Right ventricle myocardium inferior (tissue), 1 donor: ENCODE measurements around the gene KLK10. TPM values are rescaled to one million over a fixed set of nuclear protein-coding genes. Genes with fewer than 3 reads are reported as not detected.
"Not testable (repeated sequence)": the region's sequence is repeated elsewhere in the genome, so short reads cannot be mapped to it uniquely, and the experiment has no call there.

Experiments used
- ATAC-seq: fragments of 200-7000 bp; cut with Tn5 transposase; one replicate; pipeline ENCODE4 v1.9.1; 2020; ENCODE audit warnings: mild to moderate bottlenecking, moderate library complexity
- DNase-seq: peaks from one replicate; pipeline ENCODE4 v3.0.0; 2021; ENCODE audit errors: missing footprints
- intact Hi-C: fragments of 100-400 bp; cut with DNase I; formaldehyde crosslinking; loops from one replicate; pipeline ENCODE4 v1.11.0; 2022
- total RNA-seq: library from RNA; stranded (reverse); fragmentation: NEBNext Ultra II Directional; extraction: Animal tissue kit (Norgen Biotek cat#: 25700); gene quantifications from one replicate; pipeline ENCODE4 v1.2.1, GENCODE V29; 2021
- donor health status: DM: no; HTN: yes; CAD: no; lungs with severe emphysema.

KLK10 gene
- total RNA-seq, 1 donor from 2014 or later, result not detected

- no peak for DNase-seq
- intact Hi-C loops, result no loop called here
These were observed 12.0 kb downstream of the KLK10 start for GRCh38 chr19:51007488-51007887.

GRCh38 chr19:51006406-51006805 is 13.1 kb downstream of the KLK10 start:
- no peak for ATAC-seq
- DNase-seq, result no peak
- intact Hi-C loops, result no loop called here

More at GRCh38 chr19:51007488-51007887, 12.0 kb downstream of the KLK10 start:
- ATAC-seq, result no peak

DNA sequence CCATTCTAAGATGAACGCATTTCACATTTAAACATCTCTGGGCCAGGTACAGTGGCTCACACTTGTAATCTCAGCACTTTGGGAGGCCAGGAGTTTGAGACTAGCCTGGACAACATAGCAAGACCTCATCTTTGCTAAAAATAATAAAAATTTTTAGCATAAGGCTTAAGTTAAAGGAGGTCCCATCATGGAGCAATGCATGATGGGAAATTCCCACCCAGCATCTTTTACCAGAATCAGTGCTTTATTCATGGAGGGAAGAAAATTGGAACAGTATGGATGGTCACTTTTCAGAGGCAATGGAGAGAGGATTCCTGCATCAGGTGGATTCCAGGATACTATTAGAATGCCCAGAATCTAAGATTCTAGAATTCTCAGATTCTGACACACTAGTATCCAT is 14.3 kb downstream of the KLK10 start:
- intact Hi-C loops, result no loop called here
- DNase-seq, result no peak
- ATAC-seq, result no peak

GRCh38 chr19:51003316-51003715 is 16.2 kb downstream of the KLK10 start:
- no peak for DNase-seq
- intact Hi-C loops, result no loop called here
- ATAC-seq, result no peak

DNA sequence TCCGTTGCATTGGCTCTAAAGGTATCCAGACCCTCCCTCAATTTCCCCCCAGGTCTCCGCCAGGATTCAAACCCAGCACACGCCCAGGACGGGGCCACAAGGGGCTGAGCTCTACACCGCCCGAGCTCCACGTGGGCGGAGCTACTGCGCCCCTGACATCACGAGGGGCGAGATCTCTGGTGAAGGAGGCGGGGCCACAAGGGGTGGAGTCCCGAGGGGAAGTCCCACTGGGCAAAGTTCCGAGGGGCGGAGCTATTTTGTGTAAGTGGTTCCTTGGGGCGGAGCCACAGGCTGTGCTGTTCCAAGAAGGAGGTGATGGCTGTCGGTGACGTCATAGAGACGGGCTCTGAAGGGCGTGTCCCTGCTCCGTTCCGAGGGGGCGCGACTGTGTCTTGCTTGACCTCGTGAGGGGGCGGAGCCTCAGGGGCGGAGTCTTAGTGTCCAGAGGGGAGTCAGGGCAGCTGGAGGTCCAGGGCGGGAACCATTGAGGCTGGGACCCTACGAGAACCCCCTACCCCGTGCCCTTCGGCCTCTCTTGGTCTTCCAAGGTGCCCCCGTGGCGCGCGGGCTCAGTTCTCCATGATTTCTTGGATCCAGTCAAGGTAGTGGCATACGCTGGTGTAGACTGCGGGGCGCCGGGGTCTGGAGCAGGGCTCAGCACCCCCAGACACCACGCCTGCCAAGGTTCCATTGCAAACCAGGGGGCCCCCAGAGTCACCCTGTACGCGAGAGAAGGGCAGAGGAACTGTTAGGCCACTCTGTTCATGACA is 16.8 kb downstream of the KLK10 start:
- no peak for DNase-seq
- no peak for ATAC-seq
- intact Hi-C loops, result no loop called here

DNA sequence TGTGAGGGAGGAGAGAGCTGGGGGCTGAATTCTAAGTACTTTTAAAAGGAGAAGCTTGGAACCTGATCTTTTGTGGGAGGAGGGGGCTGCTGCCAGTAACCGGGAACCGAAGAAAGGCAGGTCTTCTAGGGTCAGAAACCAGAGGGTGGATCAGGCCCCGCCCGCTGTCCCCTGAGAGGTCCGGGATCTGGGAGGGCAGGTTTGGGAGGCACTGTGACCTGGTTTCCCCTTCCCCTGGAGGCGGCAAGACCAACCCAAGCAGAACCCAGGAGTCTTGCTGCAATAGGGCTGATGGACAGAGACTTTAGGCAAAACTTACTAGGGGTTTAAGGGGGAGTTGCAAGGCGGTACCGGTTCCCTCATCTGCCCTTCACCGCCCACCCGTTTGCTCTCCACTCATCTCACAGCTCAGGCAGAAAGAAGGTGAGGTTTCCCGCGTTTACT is 17.4 kb downstream of the KLK10 start:
- no peak for ATAC-seq
- DNase-seq, result no peak
- intact Hi-C loops, result no loop called here

GRCh38 chr19:51001515-51001914 is 18.0 kb downstream of the KLK10 start, which contains the start of gene KLK8:
Gene KLK8 (minus strand): TSS chr19:51001604. CDS start chr19:51001167, 437 bp downstream.
- intact Hi-C loops, result no loop called here

DNA sequence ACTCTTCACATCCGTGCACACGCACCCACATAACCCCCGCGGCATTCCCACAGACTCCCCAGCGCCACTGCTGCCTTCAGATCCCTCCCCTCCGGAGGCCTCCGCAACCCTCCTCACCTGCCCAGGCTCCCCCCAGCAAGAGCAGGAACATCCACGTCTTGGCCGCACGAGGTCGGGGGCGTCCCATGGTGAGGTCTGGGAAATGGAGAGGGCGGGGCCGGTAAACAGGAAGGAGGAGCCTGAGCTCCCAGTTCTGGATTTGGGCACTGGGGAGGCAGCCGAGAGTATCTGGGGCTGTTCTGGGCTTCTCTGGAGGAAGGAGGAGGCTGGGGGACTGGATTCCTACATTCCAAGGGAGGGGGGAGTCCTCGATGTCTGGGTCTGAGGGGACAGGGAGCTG is 18.5 kb downstream of the KLK10 start:
- intact Hi-C loops, result no loop called here
- DNase-seq (no peak), ATAC-seq (no peak)

More at GRCh38 chr19:51001515-51001914, 18.0 kb downstream of the KLK10 start, which contains the start of gene KLK8:
- ATAC-seq, result no peak
- no peak for DNase-seq

GRCh38 chr19:51000426-51000825 is 19.1 kb downstream of the KLK10 start:
- DNase-seq (no peak), ATAC-seq (no peak)
- intact Hi-C loops, result no loop called here

- no peak for ATAC-seq
- intact Hi-C loops, result no loop called here
- DNase-seq, result no peak
These were observed 20.8 kb downstream of the KLK10 start for GRCh38 chr19:50998686-50999085.

GRCh38 chr19:50998061-50998460 is 21.4 kb downstream of the KLK10 start:
- no peak for ATAC-seq
- DNase-seq, result no peak
- intact Hi-C loops, result no loop called here

- intact Hi-C loops, result no loop called here
- no peak for DNase-seq
- ATAC-seq, result no peak
These were observed 25.4 kb downstream of the KLK10 start for GRCh38 chr19:50994129-50994528.

DNA sequence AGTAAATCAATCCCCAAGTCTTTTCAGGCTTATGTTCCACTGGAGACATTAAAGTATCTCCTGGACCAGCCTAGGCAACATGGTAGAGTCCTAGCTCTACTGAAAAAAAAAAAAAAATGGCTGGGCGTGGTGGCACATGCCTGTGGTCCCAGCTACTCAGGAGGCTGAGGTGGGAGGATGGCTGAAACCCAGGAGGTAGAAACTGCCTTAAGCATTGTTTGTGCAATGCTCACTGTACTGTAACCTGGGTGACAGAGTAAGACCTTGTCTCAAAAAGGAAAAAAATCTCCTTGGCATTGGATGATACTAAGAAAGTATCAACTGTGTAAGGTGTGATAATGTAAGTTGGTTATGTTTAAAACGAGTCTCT is 26.9 kb downstream of the KLK10 start:
- intact Hi-C loops, result no loop called here
- no peak for DNase-seq
- no peak for ATAC-seq

DNA sequence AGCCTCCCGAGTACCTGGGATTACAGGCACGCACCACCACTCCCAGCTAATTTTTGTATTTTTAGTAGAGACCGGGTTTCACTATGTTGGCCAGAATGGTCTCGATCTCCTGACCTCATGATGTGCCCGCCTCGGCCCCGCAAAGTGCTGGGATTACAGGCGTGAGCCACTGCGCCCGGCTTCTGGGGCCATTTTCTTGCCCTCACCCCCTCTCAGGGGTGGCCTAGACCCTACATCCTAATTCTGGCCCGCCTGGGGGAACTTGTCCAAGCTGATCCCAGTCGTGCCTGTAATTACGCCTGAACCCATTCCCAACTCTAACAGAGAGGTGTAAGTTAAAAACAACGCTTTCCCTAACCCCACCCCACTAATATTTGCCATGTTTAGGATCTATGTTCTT is 35.1 kb downstream of the KLK10 start:
- DNase-seq, ATAC-seq, intact Hi-C loops: not testable (repeated sequence)

GRCh38 chr19:50983625-50984292 is 35.8 kb downstream of the KLK10 start, which contains the start of gene KLK7:
Gene KLK7 (minus strand): TSS chr19:50983917. CDS start chr19:50982399, 1,518 bp downstream.
- intact Hi-C loops, result no loop called here
- ATAC-seq, result no peak
- DNase-seq, result no peak

- no peak for ATAC-seq
- intact Hi-C loops, result no loop called here
- DNase-seq, result no peak
These were observed 37.3 kb downstream of the KLK10 start for GRCh38 chr19:50982186-50982585.

GRCh38 chr19:50981587-50982146 is 37.8 kb downstream of the KLK10 start:
- ATAC-seq (no peak), DNase-seq (no peak)
- intact Hi-C loops, result no loop called here

DNA sequence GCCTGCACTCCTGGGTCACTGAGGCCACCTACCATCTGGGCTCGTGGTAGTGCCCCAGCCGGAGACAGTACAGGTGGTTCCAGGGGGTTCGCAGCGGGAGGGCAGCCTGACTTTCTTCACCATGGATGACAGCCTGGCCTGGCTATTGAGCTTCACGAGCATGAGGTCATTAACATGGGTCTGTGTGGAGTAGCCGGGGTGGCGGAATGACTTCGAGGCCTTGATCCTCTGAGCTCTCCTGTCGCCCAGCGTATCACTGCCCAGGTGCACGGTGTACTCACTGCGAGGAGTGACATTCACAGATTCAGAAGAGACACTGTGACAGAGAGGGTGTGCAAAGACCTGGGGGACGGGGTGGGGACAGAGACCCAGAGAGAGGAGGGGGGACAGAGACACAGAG is 39.3 kb downstream of the KLK10 start:
- intact Hi-C loops, result no loop called here
- ATAC-seq (no peak), DNase-seq (no peak)

DNA sequence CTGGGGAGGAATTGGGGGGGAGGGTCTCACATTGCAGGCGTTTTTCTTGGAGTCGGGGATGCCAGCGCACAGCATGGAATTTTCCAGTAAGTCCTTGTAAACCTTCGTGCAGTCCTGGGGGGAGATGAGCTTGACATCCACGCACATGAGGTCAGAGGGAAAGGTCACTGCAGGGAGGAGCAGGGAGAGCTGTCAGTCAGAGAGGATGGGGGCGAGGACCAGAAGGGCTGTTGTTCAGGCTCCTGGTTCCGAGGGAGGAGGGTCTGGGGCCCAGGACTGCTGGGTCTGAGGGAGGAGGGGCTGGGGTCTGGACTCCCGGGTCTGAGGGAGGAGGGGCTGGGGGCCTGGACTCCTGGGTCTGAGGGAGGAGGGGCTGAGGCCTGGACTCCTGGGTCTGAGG is 39.8 kb downstream of the KLK10 start:
- DNase-seq, result no peak
- no peak for ATAC-seq
- intact Hi-C loops, result no loop called here
